ENCODE measurements around the gene FLNB.

GRCh38 chr3:58051196-58051595 is 43.0 kb downstream of the FLNB start:
- TF ChIP-seq TAF1 (IDR thresholded peaks at IDR 0.05; ENCODE audit: low read depth, low read length) (no peak), POLR2A (IDR thresholded peaks at IDR 0.05; ENCODE audit: low read depth, low read length) (no peak), POU2F2 (IDR thresholded peaks at IDR 0.05; ENCODE audit: low read depth, low read length) (no peak), POLR2AphosphoS5 (IDR thresholded peaks at IDR 0.05; ENCODE audit: low read depth, low read length) (no peak), SPI1 (IDR thresholded peaks at IDR 0.05; ENCODE audit: low read depth, low read length) (no peak), PAX5 (IDR thresholded peaks at IDR 0.05; ENCODE audit: insufficient read depth, low read length, severe bottlenecking) (no peak)

All from GM12891 (cell line).